PFSK-1 (cell line): ENCODE results near the gene ODAD4.

Experiments
- FOXP2 ChIP-seq: optimal IDR thresholded peaks from 2 replicates; pipeline ENCODE3; 2011; ENCODE audit warnings: borderline replicate concordance, control low read depth, inconsistent platforms; ENCODE audit not compliant: insufficient read depth; ENCODE audit errors: extremely low read length, extremely low read depth
- POLR2AphosphoS5 ChIP-seq: IDR thresholded peaks from 2 replicates; pipeline ENCODE4 v1.6.1; 2012; ENCODE audit warnings: low read depth, mild to moderate bottlenecking, control low read depth, low read length, moderate library complexity
- REST ChIP-seq, 2 experiments: IDR thresholded peaks; 2 replicates each; pipeline versions ENCODE4 v1.6.1 to v1.8.0; 2011 to 2012; ENCODE audit warnings: low read depth in 2 of 2, low read length in 2 of 2, control low read depth in 1 of 2, inconsistent platforms in 1 of 2, mild to moderate bottlenecking in 1 of 2, moderate library complexity in 1 of 2; ENCODE audit not compliant: insufficient read depth in 1 of 2
- SIN3A ChIP-seq: IDR thresholded peaks from 2 replicates; pipeline ENCODE4 v1.6.1; 2012; ENCODE audit warnings: mild to moderate bottlenecking, low read length, moderate library complexity, borderline replicate concordance; ENCODE audit not compliant: insufficient read depth
- TAF1 ChIP-seq: IDR thresholded peaks from 2 replicates; pipeline ENCODE4 v1.6.1; 2012; ENCODE audit warnings: low read length, control low read depth, borderline replicate concordance; ENCODE audit not compliant: insufficient read depth

ODAD4 gene

GRCh38 chr17:42002175-42002791, 71.9 kb downstream of the ODAD4 start:
- TF ChIP-seq FOXP2: no peak
- no peak for TF ChIP-seq SIN3A
- TF ChIP-seq TAF1: no peak
- no peak for TF ChIP-seq REST (IDR thresholded peaks at IDR 0.05; ENCODE audit: insufficient read depth in 1 of 2, low read depth in 2 of 2, low read length in 2 of 2)
- TF ChIP-seq POLR2AphosphoS5: no peak

- no peak for TF ChIP-seq REST (IDR thresholded peaks at IDR 0.05; ENCODE audit: insufficient read depth in 1 of 2, low read depth in 2 of 2, low read length in 2 of 2)
- TF ChIP-seq TAF1: no peak
- TF ChIP-seq FOXP2: no peak
- TF ChIP-seq SIN3A: no peak
- no peak for TF ChIP-seq POLR2AphosphoS5
Observed at GRCh38 chr17:42002792-42003301, 72.4 kb downstream of the ODAD4 start.

GRCh38 chr17:42005166-42005565, 74.7 kb downstream of the ODAD4 start:
- TF ChIP-seq SIN3A (no peak), POLR2AphosphoS5 (no peak), TAF1 (no peak), FOXP2 (no peak), REST (IDR thresholded peaks at IDR 0.05; ENCODE audit: insufficient read depth in 1 of 2, low read depth in 2 of 2, low read length in 2 of 2) (no peak)

GRCh38 chr17:42009170-42009569, 78.8 kb downstream of the ODAD4 start:
- TF ChIP-seq TAF1: no peak
- TF ChIP-seq FOXP2: no peak
- no peak for TF ChIP-seq REST (IDR thresholded peaks at IDR 0.05; ENCODE audit: insufficient read depth in 1 of 2, low read depth in 2 of 2, low read length in 2 of 2)
- TF ChIP-seq POLR2AphosphoS5: no peak
- TF ChIP-seq SIN3A: no peak
